Pulmonary artery endothelial cell (primary cell): Measurements from ENCODE around the gene PCBP3. TPM values are rescaled to one million over a fixed set of nuclear protein-coding genes. Genes with fewer than 3 reads are reported as not detected.

Experiments
- DNase-seq: peaks from one replicate; pipeline ENCODE4 v3.0.0-alpha.2; 2011; ENCODE audit warnings: low read depth, low spot score
- total RNA-seq: library from RNA; depleted of rRNA; stranded (reverse); fragments of >200 nt; gene quantifications from 2 replicates; pipeline ENCODE4 v1.2.3, GENCODE V29; 2014

Gene PCBP3
- total RNA-seq, 1 donor from 2014 or later: 0.13 TPM

DNA sequence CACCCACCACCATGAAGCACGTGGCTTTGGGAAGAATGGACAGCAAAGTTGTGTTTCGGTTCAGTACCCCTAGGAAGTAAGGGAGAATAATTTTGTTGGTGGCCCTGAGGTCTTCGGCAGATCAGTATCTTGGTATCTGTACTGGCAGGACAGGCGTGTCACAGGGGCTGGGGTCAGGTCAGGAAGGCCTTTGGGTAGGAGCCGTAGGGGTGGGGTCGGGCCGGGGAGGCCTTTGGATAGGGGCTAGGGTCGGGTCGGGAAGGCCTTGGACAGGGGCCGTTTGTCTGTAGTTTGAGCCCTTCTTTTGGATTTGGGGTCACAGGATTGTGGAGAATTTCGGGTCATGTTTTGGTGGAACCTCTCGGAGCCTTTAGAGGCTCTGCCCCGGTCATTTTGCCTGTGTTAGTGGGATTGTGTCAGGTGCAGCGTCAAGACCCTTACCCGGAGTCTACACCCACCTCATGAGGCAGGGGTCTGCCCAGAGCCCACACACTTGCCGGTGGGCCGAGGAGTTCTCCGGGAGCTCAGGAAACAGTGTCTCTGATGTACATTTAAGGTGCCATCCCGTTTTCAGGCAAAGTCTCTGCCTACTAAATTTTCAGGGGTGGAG lies 262.8 kb downstream of the PCBP3 start:
- no peak for DNase-seq

DNA sequence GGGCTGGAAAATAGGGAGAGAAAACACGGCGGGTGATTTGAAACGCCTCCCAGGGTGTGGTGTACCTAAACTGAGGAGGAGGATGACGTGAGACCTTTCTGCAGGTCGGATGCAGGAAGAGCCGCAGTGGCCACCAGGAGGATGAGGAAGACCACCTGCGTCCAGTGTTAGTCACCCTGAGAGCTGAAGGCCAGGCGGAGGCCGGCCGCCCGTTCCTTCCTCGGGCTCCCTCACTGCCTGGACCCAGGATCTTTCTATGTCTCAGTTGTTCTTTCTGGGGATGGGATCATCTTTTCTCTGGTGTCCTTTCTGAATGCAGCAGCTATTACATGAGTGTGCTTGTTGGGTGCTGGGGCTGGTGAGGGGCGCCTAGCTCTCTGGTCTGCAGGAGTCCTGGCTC lies 263.3 kb downstream of the PCBP3 start:
- no peak for DNase-seq

DNA sequence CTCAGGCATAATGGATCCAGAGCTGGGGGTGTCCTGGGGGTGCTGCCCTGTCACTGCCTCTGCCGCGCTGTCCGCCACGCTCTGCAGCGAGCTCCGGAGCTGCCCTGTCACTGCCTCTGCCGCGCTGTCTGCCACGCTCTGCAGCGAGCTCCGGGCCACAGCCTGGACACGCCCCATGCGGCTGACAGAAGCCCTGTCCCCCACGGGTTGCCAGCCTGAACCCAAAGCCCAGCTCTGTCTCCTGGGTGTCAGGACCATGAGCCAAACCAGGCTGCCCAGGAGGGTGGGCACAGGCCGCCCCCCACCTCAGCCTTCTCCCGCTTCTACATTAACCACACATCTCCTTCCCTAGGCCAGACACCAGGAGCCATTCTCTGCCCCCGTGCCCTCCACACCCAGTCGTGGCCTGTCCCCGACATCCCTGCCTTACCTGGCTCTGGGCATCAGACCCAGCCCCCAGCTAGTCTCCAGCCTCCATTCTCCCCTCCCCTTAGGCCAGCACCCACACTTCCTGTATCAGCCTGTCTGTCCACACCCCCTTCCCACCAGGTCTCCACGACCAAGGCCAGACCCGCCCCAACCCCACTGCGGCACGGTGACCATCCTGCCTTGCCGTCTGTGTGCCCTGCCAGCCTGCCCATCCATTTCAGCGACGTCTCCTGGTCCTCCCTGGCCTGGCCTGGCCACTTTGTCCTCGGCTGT lies 265.2 kb downstream of the PCBP3 start:
- no peak for DNase-seq

DNA sequence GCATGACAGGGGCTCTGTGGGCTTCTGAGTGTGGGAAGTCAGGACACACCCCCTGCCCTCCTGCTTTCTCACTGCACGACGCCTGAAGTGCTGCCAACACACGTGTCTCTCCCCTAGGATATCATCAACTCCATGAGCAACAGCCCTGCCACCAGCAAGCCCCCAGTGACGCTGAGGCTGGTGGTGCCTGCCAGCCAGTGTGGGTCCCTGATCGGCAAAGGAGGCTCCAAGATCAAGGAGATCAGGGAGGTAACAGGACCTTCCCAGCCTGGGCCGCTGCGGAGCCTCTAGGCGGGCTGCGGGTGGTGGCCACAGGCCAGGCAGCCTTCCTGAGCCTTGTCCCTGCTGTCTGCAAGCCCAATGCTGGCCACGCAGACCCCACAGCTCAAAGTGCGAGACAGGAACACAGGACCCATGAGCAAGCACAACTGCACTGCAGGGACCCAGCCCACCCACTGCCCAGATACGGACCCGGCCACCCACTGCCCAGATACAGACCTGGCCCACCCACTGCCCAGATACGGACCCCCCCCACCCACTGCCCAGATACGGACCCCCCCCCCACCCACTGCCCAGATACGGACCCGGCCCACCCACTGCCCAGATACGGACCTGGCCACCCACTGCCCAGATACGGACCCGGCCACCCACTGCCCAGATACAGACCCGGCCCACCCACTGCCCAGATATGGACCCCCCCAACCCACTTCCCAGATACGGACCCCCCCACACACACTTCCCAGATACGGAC lies 265.9 kb downstream of the PCBP3 start:
- no peak for DNase-seq

DNA sequence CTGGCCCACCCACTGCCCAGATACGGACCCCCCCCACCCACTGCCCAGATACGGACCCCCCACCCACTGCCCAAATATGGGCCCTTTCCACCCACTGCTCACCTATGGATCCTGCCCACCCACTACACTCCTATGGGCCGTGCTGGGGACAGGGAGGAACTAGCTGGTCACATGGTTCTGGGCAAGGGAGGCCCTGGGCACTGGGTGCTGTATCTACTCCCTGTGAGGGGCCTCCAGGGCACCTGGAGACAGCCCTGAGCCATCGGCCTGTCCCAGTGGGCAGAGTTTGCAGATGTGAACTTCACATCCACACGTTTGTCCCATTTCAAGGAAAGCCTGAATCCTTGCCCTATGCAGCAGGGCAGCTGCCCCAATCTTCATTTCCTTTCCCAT lies 266.6 kb downstream of the PCBP3 start:
- DNase-seq: no peak

DNA sequence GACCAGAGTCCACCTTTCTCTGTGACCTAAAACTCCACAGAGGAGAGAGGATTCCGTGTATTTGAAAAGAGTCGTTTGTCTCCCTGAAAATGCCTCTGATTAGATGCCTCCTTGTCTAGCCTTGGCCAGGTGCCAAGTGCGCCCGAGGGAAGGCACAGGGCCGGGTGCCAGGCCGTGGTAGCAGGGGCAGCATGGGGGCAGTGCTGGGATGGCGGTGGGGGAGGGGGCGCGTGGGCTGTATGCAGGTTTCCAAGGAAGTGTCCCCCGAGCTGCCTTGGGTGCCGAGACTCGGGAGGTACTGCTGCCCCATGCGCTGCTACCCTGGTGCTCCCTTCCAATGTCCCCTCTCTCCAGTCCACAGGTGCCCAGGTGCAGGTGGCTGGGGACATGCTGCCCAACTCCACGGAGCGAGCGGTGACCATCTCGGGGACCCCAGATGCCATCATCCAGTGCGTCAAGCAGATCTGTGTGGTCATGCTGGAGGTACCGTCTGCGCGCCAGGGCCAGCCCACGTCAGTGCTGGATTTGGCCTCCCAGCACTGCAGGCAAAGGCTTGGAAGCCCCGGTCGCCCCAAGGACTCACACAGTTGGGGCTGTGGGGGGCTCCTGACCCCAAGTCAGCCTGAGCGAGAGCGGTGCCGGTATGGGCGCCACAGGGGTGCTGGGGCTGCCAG lies 267.2 kb downstream of the PCBP3 start:
- DNase-seq: no peak

DNA sequence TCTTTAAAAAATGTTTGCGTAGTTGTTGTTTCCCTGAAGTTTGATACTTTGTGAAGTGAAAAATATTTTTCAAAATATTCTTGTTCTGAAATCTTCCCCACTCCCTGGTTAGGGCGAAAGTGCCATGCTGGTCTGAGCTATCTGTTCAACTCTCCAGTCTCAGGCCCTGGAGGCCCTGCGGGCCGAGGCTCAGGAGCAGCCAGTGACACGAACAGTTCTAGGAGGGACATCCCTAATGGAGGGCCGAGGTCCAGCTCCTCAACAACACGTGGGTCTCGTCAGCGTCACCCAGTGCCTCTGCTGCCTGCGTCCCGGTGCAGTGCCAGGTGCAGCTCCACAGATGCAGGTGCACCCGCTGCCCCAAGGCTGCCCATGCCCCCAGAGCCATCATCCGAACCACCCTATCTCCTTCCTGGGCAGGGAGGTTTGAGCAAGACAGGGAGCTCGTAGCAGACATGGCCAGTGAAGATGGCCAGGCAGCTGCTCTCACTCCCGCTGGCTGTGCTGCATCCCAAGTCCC lies 268.3 kb downstream of the PCBP3 start:
- no peak for DNase-seq

DNA sequence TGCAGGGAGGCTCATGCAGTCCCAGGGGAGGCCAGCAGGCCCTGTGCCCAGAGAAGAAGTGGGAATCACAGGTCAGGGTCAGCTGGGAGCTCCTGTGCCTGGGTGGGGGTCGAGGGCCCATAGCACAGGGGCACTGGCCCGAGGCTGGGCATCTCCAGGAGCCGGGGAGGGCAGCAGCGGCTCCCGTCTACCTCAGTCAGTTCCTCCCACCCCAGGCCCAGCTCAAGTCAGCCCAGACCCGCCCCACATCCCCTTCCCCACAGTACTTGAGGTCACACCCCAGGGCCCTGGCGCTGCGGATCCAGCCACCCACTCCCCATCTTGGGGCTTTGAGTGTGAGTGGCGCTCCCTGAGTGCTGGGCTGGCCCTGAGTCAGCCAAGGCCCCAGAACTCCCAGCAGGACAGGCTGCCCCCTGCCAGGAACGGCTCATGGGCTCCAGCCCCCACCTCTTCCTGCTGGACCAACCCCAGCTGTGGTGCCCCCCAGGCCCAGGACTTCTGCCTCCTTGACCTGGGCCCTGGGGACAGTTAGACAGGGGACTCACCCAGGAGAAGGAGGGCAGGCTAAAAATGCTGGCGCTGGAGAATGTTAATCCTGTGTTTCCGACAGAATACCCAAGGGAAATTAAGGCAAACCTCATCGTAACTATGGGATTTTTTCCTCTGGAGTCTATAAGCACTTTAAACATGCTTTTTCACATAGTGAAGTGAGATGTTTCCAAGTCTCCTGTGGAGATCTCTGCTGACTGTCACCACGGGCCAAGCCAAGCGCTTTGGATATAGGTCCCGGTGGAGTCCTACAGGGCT lies 269.3 kb downstream of the PCBP3 start:
- no peak for DNase-seq

DNA sequence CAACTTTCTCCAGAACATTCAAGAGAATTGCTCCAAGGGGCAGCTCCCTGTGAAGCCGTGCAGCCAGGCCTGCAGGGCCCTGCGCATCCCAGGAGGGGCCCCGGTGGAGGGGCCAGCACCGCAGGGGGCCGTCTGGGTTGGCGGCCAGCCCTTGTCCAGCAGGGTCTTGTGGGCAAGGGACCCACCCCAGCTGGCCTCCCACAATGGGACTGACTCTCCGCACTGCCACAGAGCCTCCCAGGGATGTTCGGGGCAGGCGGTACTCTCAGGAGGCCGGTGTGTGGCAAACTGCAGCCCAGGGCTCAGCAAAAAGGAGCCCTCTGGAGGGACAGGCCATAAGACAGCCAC lies 269.9 kb downstream of the PCBP3 start:
- DNase-seq: no peak

DNA sequence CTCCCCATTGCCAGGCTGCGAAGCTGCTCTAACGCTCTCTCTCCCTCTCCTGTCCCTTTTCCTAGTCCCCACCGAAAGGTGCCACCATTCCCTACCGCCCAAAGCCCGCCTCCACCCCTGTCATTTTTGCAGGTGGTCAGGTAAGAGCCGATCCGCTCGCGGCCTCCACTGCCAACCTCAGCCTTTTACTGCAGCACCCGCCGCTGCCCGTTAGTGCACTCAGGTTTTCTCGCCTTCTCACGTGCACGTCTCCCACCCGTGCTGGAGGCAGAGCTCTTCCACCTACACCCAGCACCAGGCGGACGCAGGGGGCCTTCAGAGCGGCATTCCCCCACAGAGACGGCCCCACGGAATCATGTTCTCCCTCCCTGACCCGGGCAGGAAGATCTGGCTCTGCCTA lies 270.4 kb downstream of the PCBP3 start:
- no peak for DNase-seq

DNA sequence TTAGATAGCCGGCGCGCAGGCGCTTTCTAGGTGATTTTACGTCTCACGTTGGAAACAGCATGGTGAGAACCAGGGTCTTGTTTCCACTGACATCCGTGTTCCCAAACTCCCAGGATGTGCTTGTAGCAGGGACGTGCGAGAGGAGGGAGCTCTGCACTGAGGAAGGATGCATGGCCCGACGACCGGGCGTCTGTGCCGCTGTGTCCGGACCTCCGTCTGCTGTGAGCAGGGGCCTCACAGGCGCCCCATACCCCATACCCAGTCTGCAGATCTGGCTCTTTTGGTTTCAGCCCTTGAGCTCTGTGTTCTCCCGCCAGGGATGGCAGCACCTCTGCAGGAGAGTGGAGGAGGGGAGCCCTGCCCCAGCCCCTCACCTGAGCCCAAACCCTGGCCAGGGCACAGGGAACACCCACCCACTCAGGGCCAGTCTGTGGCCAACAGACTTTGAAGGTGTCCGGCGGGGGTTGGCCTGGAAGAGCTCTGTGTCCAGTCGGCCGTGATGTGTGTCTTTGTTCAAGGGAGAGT lies 270.9 kb downstream of the PCBP3 start:
- no peak for DNase-seq

DNA sequence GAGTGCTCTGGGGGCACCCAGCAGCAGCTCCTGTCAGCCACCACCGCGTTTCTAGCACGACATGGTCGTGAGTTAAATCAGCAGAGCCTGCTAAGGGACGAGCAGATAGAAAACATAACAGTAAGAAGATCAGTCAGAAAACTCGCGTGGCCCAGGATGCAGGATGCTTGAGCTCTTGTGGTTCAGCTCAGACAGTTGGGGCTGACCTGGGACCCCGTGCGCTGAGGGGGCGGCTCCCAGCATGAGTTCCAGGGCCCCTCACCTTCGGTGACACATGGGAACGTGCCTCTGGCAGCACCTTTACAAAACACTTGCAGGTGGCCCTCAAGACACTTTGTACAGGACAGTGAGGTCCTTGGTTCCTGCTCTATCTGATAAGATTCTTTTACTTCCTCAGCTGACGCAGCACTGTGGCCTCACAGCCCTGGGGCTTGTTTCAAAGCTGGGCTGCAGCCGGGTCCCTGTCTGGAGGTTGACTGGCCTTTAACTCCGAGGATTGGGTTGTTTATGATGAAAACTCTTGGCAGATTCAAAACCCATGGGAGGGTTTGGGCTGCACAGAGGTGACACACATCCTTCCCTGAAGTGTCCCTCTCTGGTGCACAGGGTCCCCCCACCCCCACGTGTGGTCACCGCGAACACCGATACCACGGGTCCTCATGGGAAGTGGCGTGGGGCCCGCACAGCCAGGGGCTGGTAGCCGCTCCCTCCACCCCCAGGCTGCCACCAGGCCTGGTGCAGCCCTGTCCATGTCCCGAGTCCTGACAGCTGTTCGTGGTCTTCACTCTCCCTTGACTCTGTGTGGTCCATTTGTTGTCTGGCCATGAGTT lies 272.7 kb downstream of the PCBP3 start:
- no peak for DNase-seq

DNA sequence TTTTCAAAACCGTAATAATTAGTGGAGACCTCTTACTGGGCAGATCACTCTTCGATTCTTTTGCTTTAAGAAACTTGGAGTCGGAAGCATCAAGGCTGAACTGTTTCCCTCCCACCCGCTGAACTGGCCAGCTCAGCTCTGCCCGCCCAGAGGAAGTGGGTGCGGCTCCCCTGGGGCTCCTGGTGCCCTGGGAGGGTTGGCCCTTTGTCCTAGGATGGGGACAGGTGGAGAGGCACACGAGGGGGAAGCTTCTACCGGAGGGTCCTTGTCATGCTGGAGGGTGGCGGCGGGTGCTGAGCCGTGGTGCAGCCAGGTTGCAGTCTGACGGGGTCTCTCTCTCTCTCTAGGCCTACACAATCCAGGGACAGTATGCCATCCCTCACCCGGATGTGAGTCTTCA lies 273.7 kb downstream of the PCBP3 start:
- no peak for DNase-seq

DNA sequence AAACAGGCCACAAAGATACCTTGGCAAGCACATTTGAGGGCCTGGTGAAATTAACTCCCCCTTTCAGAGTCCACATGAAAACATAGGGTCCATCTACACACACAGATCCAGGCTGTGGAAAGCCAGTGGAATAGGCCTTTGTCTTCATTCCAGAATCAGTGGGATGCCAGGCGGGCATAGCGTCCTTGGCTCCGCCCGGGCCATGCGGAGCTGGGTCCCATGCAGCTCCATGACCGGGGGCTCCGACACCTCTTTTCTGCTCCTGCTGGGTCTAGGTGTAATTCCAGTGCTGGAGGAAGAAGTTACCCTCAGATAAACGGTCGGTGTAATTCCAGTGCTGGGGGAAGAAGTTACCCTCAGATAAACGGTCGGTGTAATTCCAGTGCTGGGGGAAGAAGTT lies 274.5 kb downstream of the PCBP3 start:
- DNase-seq: no peak

DNA sequence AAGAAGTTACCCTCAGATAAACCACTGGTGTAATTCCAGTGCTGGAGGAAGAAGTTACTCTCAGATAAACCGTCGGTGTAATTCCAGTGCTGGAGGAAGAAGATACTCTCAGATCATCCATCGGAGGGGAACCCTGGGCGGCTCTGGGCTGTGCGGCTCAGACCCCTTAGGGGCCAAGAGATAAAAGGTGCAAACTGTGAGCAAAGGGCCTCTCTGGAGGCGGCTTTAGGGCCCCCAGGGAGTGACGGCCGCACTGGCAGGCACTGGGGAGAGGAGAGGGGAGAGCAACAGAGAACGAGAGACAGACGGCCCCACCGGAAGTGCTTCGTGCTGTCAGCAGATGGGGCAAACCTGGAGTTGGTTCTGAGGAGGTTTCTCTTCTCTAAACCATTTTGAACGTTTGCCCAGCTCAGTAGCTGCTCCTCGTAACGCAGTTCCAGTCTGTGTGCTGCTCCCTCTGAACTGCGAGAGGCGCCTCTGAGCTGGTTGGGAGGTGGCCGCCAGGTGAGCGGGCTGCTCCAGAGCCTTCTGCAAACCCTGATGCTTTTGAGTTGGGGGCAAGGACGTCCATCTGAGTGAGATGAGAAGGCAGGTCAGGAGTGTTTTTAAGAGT lies 275.4 kb downstream of the PCBP3 start:
- no peak for DNase-seq

DNA sequence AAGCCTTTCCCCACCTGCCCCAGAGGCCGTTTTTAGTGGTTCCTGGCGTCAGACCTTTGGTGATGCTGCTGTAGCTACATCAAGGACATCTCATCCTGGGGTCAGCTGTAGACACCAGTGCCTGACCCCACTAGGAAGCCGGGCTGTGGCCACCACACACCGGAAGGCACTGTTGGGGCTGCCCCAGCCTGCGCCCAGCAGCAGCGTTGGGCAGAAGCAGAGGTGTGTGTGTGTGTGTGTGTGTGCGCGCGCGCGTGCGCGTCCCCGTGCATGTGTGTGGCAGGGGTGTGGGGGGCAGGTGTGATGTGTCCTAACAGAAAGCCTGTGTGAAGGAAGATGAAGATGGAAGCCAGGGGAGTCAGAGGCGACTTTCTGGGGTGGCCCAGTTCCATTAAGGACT lies 276.1 kb downstream of the PCBP3 start:
- no peak for DNase-seq

DNA sequence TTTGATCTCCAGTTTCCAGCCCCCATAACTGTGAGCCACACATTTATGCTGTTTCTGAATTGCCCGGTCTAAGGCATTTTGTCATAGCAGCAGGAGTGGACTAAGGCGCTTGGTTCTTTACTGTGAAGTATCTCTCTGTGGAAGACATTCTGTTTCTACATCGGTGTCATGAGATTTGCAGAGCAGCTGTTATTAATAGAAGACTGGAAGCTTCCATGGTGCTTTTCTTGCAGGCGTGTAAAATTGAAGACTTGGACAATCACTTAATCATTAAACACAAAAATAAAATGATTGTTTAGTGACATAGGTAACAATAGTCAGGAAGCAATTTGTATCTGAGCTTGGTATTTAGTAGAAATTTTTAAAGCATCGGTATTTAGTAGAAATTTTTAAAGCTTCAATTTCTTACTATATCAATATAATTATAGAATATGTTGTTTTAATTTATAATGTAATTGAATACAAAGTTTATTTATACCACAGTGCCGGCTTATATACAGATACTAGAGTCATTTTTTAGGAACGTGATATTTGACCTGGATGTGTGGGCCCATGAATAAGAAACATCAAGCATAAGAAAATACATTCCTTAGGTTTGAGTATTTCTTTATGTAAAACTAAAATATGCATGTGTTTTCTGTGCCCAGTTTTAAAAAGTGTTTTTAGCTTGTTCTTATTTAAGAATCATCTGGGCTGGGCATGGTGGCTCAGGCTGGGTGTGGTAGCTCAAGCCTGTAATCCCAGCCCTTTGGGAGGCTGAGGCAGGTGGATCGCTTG lies 277.5 kb downstream of the PCBP3 start:
- no peak for DNase-seq

DNA sequence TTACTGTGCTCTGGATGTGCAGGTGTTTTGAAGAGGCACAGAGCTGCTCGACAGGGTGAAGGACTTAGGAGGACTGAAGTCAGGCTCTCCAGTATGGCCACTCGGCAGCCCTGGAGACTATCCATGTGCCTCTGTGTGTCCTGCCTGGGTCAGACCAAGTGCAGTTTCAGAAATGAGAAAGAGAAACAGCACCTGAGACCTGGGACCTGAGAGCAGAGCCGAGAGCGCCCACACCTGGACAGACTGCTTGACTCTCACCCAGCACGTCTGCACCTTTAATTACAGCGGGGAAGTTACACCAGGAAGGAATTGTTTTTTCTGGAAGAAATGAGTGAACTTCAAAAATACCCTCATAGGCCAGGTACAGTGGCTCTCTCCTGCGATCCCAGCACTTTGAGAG lies 278.4 kb downstream of the PCBP3 start:
- no peak for DNase-seq

DNA sequence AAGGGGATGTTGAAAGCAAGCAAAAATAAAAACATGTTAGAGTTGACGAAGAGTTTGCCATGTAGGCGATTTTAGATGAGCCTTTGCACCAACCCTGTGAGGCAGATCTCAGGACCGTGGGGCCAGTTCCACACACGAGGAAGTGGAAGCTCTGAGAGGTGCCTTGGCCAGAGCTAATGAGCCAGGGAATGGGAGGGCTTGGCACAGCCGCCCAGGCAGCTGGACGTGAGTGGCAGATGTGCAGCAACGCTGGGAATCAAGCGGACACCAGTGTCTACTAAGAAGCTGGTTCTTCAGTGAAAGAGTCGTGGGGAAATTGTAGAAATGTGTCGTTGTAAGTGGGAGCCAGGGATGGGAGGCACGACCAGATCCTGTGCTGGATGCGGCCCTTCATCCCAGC lies 279.1 kb downstream of the PCBP3 start:
- DNase-seq: no peak
